Stimulated activated CD4-positive, alpha-beta T cell treated with anti-CD3 and anti-CD28 coated beads, Interleukin-4, amount 100 ng/mL, for 48 hours (primary cell): ENCODE data around the gene SUMO3.

ENCODE experiments used
- DNase-seq, 2 donors: peaks; one replicate each; pipeline ENCODE4 v3.0.0-alpha.2; 2020; ENCODE audit warnings: low read depth in 2 of 2

The SUMO3 gene

DNA sequence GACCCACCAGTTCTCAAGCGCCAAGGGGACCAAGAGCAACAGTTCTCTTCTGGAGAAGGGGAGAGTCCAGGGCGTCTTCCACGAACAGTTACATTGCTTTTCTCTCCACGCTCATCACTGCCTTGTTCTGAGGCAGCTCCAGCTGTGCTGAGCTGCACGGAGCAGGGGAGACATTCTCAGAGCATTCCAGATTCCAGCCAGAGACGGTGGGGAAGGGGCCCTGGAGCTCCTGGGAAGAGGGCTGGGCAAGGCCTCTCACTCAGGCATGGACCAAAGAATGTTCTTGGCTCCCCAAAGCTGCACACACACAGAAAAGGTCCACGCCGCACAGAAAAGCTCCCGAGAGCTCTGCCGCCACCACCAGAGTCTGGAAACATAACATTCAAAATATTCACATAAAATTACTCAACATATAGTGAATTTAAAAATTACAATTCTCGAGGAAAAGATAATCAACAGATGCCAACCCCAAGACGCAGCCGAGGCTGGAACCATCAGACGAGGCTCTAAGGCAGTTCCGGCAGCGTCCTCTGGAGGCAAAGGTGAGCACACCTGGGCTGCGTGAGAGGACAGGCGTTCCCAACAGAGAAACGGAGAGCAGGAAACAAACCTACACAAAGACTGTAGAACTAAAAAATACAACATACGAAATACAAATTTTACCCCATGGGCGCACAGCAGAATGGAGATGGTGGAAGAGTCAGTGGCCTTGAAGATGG is 56.7 kb downstream of the SUMO3 start:
- DNase-seq, result no peak

DNA sequence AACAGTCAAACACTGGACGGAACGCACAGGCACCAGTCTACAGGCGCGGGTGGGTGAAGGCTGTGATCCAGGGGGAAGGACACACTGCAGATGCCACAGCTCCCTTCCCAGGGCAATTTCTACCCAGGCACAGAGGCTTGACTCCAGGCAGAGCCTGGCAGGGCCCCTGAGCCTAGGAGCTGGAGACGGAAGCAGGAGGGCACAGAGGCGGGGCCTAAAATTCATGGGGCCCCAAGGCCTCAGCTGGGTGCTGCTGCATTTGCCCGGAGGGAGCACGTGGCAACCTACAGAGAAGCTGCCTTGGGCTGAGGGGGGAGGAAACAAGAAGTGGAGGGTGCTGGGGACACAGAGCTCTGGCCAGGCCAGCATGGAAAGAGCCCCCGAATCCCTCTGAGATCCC is 57.5 kb downstream of the SUMO3 start:
- DNase-seq, result no peak

DNA sequence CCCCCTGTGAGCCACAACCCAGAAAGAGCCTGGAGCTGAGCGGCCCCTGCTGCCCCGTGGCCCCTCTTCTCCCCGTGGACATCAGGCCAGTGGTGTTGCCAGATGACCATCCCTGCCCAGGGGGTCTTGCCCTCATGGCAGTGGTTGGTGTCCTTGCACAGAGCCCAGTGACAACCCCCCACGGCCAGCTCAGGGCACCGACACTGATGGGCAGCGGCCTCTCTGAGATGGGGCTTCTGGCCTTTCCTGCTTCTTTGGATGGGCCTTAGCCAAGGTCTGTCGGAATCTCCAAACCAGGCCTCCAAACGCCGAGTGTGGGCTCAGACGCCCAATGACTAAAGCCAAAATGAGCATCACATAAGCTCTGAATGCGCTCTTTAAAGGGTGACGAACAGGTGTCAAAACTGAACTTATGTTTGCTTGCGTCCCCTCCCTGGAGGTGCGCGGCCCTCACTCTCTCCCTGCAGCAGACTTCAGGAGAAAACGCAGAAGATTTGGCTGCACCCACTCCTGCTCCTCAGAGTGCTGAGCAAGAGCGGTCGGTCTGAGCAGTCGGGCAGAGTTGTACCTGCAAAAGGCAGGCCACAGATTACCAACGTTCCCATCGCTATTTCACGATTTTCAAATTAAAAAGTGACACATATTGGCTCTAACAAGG is 58.1 kb downstream of the SUMO3 start:
- DNase-seq, result no peak

DNA sequence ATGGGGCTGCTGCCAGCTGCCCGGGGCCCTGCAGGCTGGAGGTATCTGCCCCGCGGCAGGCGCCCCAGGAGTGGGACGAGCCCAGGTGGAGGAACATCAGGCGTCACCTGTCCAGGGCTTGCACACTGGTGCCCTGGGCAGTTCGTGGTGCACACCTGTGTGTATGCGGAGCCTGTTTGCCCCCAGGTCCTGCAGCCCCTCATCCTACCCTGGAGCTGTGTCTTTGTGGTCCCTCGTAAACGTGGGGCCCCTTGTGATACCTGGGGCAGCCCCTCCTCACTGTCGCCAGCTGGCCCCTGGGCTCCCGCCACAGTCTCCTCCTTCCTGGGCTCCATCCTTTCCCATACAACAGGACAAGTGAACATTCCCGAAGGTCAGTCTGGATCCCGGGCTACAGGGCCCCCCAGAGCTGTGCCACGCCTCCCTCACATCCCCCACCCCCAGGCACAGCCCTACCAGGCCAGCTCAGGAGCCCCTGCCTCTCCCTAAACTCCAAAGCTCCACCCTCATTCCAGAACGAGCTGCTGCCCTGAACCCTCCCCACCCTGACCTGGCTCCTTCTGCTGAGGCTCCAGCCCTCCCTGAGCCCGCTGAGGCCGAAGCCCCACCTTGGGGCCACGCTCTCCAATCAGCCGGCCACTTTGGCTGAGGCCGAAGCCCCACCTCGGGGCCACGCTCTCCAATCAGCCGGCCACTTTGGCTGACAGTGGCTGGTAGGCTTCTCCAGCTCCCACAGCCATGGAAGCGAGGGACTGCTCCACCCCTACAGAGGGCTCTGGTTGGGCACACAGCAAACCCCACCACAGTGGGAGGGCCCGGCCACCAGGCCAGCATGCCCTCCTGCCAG is 58.9 kb downstream of the SUMO3 start:
- DNase-seq, result no peak

DNA sequence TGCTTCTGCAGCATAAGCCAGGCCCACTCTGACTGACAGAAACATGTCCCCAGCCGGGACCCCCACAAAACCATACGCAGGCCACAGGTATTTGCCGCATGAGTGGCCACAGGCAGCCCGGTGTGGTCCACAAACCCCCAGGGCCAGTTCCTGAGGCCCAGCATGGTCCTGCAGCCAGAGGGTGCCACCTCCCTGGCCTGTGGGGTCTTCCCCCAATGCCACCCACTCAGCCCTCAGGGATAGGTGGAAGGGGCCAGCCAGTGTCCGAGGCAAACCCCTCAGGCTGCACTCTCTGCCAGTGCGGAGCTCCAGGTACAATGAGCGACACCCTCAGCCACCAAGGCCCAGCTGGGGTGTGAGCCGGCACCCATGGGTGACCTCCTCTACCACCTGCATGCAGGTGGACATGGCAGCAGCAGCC is 59.7 kb downstream of the SUMO3 start:
- no peak for DNase-seq

DNA sequence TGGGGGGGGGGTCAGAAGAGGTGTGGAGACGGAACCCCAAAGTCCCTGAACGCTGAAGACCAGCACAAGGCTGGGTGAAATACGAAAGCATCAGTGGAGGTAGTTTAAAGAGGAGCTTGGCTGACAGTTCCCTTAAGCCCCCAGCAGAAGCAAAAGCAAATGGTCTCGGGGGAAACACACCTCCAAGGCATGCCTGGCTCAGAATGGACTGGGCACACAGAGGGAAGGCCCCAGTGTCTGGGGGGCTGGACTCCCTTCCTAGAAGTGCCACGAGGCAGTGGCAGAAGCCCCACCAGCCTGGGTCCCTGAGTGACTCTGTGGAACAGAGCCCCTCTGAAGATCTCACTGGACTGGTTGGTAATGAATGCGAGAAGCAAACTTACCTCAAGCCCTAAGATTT is 60.1 kb downstream of the SUMO3 start:
- no peak for DNase-seq

DNA sequence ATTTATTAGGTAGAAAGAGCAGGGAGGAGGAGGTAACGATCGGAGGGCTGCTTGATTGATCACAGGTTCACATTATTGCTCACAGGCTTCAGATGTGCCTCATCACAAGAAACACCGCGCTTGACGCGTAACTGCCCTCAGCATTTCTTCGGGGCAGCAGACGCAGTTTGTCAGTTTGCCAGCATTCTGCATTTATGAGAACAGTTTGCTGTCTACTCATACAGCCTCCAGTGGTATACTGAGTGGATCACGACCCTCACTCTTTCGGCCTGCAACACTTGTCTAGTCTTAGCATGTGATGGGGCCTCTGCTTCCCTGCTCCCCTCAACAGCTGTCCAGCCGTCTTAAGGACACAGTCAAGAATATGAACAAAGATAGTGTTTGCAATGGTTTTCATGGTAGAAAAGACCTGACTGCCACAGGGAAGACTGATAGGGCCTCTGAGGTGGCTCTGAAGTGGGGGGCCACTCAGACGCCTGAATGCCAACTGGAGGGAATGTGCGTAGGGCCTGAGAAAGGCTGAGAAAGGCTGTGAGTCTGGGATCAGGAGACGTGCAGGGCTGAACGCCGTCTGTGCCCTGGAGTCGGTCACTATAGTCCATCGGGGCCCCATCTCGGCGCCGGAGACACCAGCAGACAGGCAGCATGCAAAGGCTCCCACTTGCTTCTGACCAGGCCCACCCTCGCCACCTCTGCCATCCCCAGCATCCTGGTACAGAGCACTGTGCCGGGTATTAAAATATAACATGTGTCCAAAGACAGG is 61.3 kb downstream of the SUMO3 start:
- DNase-seq, result no peak
